GM18861 (cell line): ENCODE data around the gene RRAD.
A peak's percentile ranks its signal among the peaks of the same experiment; 100 is the strongest.

Experiments
- ATAC-seq: cut with Tn5 transposase; IDR thresholded peaks from one replicate; pipeline ENCODE4 v1.9.1; 2021; ENCODE audit not compliant: unreplicated experiment

The RRAD gene

DNA sequence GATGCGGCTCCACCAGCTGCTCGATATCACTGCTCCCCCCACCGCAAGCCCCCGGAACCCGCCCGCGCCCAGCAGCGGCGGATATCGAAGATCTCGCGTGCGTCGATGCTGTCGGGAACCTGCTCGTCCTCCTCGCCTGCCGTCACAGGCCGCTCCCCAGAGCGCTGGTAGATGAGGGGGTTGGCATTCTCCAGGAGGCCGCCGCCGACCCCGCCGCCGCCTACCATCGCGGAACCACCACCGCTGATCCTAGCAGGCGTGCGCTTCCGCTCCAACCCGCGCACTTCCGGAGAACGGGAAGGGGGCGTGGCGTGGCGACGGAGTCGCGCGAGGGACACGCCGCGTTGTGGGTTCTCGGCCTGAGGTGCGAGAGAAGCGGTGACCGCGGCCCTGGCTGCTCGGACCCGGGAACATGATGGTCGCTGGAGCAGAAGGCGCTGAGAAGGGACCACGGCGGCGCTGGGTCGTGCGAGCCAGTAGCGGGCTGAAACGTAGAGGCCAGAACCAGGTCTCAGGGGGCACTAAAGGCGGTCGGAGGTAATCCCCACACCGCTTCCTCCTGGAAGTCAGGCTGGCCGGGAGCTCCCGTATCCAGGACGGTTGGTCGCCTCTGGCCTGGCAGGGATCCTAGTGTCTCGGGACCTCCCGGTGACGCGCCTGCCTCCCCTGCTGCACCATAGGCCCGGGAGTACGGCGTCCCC lies 9.0 kb upstream of the RRAD start, which contains the start of gene CIAO2B:
Gene CIAO2B, minus strand, starts transcription at position 265 of the 701 bp plus-strand sequence. Its CDS starts 38 bp downstream, at position 227.
- ATAC-seq: peak; percentile 75

DNA sequence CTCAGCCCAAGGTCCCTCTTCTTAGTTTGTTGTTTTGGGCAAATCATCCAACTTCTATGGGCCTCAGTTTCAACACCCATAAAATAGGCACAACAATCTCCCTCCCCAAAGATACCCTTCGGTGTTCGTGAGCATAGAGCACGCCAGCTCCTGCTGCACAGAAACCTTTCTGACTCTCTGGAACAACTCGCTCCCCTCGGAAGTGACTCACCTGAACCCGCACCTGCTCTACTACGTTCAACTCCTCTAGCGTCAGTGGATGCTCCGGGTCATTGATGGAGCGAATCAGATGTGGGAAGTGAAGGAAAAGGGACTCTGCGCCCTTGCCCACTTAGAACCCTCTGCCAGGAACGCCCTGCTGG lies 8.4 kb upstream of the RRAD start:
- ATAC-seq: no peak

GRCh38 chr16:66932076-66932475 lies 6.7 kb upstream of the RRAD start:
- no peak for ATAC-seq

- no peak for ATAC-seq
Observed at GRCh38 chr16:66931665-66932064, 6.3 kb upstream of the RRAD start.

DNA sequence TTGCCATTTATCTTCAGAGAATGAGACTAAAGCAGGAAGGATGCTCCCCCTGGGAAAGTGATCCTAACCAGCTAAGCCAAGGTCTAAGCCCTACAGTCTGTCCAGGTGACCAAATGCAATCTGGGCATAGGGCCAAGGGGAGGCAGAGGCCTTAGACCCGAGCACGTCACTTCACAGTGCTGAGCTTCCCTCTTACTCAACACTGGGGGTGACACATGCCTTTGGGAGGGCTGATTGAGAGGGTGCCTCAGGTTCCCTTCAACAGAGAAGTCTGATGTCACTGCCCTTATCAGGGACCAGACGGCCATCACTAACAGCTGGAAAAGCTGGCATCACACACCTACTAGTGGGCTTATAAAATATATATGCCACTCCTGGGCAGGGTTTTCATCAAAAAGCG lies 4.9 kb upstream of the RRAD start:
- ATAC-seq: no peak

GRCh38 chr16:66928702-66929388 lies 3.5 kb upstream of the RRAD start:
- no peak for ATAC-seq

DNA sequence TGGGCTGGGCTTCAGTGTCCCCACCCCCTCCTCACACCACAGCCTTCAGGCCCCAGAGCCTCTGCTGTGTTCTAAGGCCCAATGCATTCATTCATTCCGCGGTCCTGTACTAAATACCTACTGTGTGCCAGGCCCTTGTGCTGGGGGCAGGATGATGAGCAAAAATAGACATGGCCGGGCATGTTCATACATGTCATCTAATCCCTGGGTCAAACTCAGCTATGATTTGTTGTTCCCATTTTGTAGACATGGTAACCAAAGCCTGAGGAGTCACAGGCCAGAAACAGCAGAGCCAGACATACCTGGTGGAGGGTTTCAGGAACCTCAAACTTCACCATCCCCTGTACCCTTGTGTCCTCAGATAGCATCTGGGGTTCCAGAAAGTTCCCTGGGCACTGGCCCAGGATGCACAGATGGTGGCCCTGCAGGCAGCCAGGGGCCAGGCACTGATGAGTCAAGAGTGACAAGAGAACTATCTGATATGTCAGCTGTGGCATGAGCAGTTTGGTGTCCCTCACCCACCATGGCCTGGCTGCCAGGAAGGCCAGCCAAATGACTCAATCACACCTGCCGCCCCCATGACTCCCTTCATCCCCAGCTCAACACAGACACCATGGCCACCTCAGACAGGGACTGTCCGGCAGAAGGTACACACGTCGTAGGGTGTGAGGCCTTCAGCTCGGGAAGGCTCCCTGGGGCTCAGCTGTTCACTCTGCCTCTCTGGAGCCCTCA lies 2.7 kb upstream of the RRAD start:
- no peak for ATAC-seq

DNA sequence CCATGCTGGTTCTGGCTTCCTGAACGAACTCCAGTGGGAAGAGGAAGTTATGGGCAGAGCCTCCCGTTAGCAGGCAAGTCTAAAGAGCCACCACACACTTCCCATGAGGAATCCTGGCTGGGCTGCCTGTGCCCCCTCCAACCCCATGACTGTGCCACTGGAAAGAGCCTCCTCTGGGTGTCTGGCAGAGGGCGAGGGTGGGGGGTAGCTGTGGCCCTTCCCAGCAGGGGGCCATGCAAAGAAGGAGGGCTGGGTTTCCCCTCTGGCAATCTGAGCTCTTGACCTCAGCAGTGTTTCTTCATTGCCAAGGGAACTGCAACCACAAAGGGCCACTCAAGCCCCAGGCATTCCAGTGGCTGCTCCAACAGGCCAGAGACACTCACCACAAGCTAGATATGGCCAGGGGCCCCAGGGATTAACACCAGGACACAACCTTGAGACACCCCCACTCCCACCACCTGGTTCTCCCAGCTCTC lies 1.7 kb upstream of the RRAD start:
- no peak for ATAC-seq

GRCh38 chr16:66926171-66926947 lies 1.0 kb upstream of the RRAD start:
- ATAC-seq: no peak

DNA sequence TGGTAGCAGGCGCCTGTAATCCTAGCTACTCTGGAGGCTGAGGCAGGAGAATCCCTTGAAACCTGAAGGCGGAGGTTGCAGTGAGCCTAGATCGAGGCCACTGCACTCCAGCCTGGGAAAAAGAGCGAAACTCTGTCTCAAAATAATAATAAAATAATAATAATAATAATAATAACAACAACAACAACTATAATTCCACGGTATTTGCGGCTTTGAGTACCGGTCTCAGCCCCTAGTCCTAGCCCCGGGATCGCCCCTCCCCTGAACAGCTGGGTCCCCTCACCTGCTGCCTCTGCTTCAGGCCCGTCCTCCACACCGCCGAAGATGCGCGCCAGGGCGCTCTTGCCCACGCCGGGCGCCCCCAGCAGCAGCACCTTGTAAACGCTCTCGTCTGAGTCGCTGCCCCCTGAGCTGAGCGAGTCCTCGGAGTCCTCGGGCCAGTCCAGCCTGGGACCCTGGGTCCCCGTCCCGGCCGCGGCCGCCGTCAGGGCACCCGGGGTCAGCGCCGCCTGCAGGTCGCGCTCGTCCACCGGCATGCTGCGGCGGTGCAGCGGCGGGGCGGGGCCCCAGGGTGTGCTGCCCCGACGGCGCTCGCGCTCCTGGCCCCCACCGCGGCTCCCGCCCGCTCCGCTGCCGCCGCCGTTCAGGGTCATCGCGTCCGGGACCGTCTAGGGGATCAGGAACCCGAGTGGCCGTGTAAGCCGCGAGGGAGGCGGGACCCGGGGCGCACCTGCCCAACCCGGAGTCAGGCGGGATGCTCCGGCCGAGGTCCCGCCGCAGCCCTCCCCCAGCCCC lies 611 bp downstream of the RRAD start:
- ATAC-seq: no peak

- no peak for ATAC-seq
Observed at GRCh38 chr16:66923866-66924265, 1.5 kb downstream of the RRAD start.

DNA sequence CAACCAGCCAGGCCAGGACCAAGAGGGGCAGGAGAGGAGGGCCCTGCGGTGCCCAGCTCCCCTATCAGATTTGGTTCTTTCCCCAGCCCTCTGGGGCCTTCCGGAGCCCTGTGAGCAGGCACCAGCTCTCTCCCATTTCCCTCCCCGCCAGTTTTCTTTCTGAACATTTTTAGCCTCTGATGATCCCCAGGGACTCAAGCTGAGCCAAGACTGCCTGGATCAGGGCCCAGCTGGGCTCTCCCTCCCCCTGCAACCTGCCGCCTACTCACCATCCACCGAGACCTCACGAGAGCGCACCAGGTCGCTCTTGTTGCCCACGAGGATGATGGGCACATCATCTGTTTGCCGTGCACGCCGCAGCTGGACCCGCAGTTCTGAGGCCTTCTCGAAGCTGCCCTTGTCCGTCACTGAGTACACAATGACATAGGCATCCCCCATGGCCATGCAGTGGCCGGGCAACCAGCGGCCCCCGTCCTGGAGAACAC lies 2.0 kb downstream of the RRAD start:
- ATAC-seq: no peak

DNA sequence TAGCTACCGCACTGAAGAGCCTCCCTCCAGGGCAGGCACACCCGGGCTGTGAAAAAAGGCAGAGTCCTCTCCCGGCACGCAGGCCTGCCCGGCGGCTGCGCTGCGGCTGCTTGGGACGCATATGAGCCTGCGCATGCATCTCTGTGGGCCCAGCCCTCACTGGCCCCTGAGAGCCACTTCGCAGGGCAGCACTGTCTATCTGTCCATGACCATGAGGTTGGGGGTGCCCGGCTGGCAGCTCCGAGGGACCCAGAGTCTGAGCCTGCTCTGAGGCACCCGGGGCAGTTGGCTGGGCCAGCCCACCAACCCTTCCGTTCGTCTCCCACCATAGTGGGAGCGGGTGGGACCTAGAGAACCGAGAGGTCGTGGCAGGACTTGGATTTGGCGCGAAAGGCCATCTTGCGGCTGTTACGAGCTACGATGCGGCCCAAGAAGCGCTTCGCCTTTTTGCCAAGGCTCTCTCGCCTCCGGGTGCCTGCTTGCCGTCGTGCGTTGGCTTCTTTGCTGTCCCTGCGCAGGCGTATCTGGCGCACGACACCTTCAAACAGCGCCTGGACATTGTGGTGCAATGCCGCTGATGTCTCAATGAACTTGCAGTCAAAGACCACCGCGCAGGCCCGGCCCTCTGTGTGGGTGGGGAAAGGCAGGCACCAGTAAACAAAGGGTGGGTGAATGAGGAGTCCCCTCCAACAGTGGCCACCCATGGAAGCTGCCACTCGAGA lies 3.4 kb downstream of the RRAD start:
- ATAC-seq: no peak

- ATAC-seq: no peak
Observed at GRCh38 chr16:66920924-66921680, 4.2 kb downstream of the RRAD start.

DNA sequence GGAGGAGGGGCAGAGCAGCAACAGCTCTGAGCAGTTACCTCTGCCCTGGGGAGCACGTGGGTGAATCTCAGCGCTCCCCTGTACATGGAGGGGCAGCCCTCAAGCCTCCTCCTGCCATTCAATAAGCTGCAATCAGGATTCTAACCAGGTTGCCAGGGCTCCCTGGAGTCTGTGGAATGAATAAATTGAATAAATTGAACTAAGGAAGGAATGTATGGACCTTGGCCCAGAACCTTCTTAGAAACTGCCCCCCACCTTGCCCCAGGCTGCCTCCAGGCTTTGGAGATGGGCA lies 5.1 kb downstream of the RRAD start:
- ATAC-seq: no peak

- no peak for ATAC-seq
Observed at GRCh38 chr16:66919569-66920298, 5.6 kb downstream of the RRAD start.

GRCh38 chr16:66918803-66919568 lies 6.3 kb downstream of the RRAD start, which contains the start of gene CDH16:
Gene CDH16 (minus strand): TSS chr16:66918885. CDS start chr16:66918065, 820 bp downstream.
- no peak for ATAC-seq
